Smooth muscle cell (in vitro differentiated cells): Measurements from ENCODE around the gene PLPP3. TPM values are rescaled to one million over a fixed set of nuclear protein-coding genes. Genes with fewer than 3 reads are reported as not detected.

Experiments used
- DNase-seq: peaks from one replicate; lab custom pipeline; 2025; ENCODE audit not compliant: unreplicated experiment; lab: John Stamatoyannopoulos, UW
- H2AFZ ChIP-seq: fragments of 200-600 bp; sonication (generic); 2 replicates; pipeline ENCODE4 v1.6.0; 2016; ENCODE audit warnings: antibody characterized with exemption, low read depth, mild to moderate bottlenecking
- H3F3A ChIP-seq: fragments of 200-600 bp; sonication (generic); 2 replicates; pipeline ENCODE4 v1.6.0; 2017; ENCODE audit warnings: antibody characterized with exemption, low read depth
- H3K27ac ChIP-seq: fragments of 200-600 bp; sonication (generic); 2 replicates; pipeline ENCODE4 v1.5.1; 2016; ENCODE audit warnings: low read depth, mild to moderate bottlenecking
- H3K27me3 ChIP-seq: fragments of 200-600 bp; sonication (generic); 2 replicates; pipeline ENCODE4 v1.6.1; 2016; ENCODE audit warnings: low read depth, mild to moderate bottlenecking
- H3K36me3 ChIP-seq: fragments of 200-600 bp; sonication (generic); 2 replicates; pipeline ENCODE4 v1.5.1; 2016; ENCODE audit warnings: low read depth
- H3K4me1 ChIP-seq: fragments of 200-600 bp; sonication (generic); 2 replicates; pipeline ENCODE4 v1.5.1; 2016; ENCODE audit warnings: low read depth
- H3K4me2 ChIP-seq: fragments of 200-600 bp; sonication (generic); 2 replicates; pipeline ENCODE4 v1.6.0; 2016; ENCODE audit warnings: mild to moderate bottlenecking
- H3K4me3 ChIP-seq: fragments of 200-600 bp; sonication (generic); 2 replicates; pipeline ENCODE4 v1.5.1; 2016; ENCODE audit warnings: mild to moderate bottlenecking
- H3K79me2 ChIP-seq: fragments of 200-600 bp; sonication (generic); 2 replicates; pipeline ENCODE4 v1.6.0; 2016; ENCODE audit warnings: low read depth, mild to moderate bottlenecking
- H3K9ac ChIP-seq: fragments of 200-600 bp; sonication (generic); 2 replicates; pipeline ENCODE4 v1.6.0; 2016; ENCODE audit warnings: low read depth
- H3K9me3 ChIP-seq: fragments of 200-600 bp; sonication (generic); replicated peaks from 2 replicates; pipeline ENCODE4 v1.5.1; 2016; ENCODE audit warnings: low read depth
- H4K20me1 ChIP-seq: fragments of 200-600 bp; sonication (generic); 2 replicates; pipeline ENCODE4 v1.6.0; 2016; ENCODE audit warnings: low read depth
- CTCF ChIP-seq: fragments of 200-600 bp; sonication (generic); IDR thresholded peaks from 2 replicates; pipeline ENCODE4 v1.5.1; 2017; ENCODE audit warnings: borderline replicate concordance, mild to moderate bottlenecking, antibody characterized with exemption; ENCODE audit not compliant: insufficient read depth, poor library complexity, severe bottlenecking
- whole genome bisulfite sequencing: methylation state at CpG from one replicate; pipeline ENCODE4 v1.1.7; 2016; ENCODE audit warnings: low lambda C conversion rate; 5-methylcytosine and 5-hydroxymethylcytosine counted together
- polyA plus RNA-seq: library from polyadenylated mRNA; unstranded; fragments of >200 nt; fragmentation: Nextera tagmentation; extraction: Ambion mirVana; gene quantifications from 2 replicates; pipeline ENCODE4 v1.2.1, GENCODE V29; 2016
- total RNA-seq: library from RNA; depleted of rRNA; stranded (reverse); fragments of >200 nt; gene quantifications from 2 replicates; pipeline ENCODE4 v1.2.3, GENCODE V29; 2014

Gene PLPP3
- total and polyA plus RNA-seq, 2 experiments from 2014 or later, result 56.9 to 81.5 TPM

GRCh38 chr1:56516539-56517252 lies 62.7 kb downstream of the PLPP3 start:
- DNase-seq, result no peak
- Histone ChIP-seq H3K9ac (peak overlapping the region; percentile 30), H3F3A (no peaks in the 10 kb centered on the region), H3K27ac (peak overlapping the region; percentile 90), H3K79me2 (peaks cover 14% of the 10 kb centered on the region), H2AFZ (no peak overlapping the region), H3K4me1 (no peaks in the 10 kb centered on the region), H3K4me3 (no peak overlapping the region), H4K20me1 (peaks cover 68% of the 10 kb centered on the region), H3K9me3 (no peaks in the 10 kb centered on the region), H3K27me3 (no peaks in the 10 kb centered on the region), H3K4me2 (peak overlapping the region; percentile 38), H3K36me3 (no peaks in the 10 kb centered on the region)
- 50% methylated on average over 7 of the region's 7 CpGs for WGBS
- no peak for TF ChIP-seq CTCF

DNA sequence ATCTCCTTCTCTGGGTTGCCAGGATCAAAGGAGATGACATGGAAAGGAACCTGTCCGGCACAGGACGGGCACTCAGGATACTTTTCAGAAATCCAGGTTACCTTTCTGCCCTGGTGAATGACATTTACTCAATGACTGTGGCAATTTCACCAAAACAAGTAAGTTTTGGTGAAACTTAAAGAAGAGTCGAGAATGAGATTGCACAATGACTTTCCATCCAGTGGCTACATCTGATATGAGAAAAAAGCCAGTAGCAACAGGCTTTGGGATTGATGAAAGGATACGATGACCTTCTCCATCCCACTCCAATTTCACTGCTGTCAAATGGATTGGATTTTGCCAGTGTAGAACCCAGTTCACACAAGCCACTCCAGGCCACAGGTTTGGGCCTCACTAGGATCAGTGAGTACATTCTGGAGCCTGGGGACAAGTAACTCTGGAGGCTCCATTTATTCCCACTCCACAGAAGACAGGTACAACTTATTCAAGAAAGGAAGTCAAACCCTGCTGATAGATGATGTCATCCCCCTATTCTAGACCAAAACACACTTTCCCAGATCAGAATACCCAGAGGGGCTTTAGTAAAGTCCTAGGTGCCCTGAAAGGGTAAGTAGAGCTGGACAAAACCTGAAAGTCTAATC lies 63.3 kb downstream of the PLPP3 start:
- H3K9me3 ChIP-seq, result no peaks in the 10 kb centered on the region
- no peaks in the 10 kb centered on the region for H3F3A ChIP-seq
- peaks cover 6% of the 10 kb centered on the region for H3K4me1 ChIP-seq
- peaks cover 14% of the 10 kb centered on the region for H3K79me2 ChIP-seq
- H3K36me3 ChIP-seq, result no peaks in the 10 kb centered on the region
- H2AFZ ChIP-seq, result no peak overlapping the region
- no peak for DNase-seq
- H3K4me2 ChIP-seq, result peak overlapping the region; percentile 38
- H3K27me3 ChIP-seq, result no peaks in the 10 kb centered on the region
- H3K9ac ChIP-seq, result no peak overlapping the region
- no peak for TF ChIP-seq CTCF
- peak overlapping the region; percentile 90 for H3K27ac ChIP-seq
- 91% methylated on average over 4 of the region's 4 CpGs for WGBS
- no peak overlapping the region for H3K4me3 ChIP-seq
- peaks cover 69% of the 10 kb centered on the region for H4K20me1 ChIP-seq

DNA sequence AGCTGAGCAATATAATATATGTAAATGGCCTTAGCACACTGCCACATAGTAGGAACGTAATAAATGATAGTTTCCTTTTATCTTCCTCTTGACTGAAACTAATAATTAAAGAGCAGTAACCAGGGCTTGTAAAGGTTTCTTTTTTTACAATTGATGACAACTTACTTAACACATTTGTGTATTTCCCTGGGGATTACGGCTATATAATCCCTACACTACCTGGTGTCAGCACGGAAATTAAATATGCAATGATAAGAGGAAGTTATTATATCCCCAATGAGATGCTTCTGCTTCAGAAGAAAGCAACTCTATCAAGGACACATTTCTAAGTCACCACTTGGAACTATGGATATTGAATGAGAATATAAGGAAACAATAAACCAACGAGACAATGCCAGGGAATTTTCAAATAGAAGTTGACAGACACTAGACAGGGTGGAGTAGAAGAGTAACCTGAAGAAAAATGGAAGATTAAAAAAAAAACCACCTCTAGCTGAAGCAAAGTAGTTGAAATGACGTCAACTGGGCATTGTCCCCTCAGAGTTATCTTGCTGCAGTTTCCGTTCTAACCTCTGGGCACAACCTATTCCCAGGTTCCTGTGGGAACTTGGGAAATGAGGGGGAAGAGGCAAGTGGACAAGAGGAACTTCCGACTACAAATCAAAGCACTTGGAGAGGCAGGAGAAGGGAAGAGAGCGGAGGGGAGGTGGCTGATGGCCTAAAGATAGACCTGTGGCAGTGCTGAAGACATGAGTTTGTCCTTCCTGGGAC lies 66.5 kb downstream of the PLPP3 start:
- Histone ChIP-seq H3K79me2 (peaks cover 20% of the 10 kb centered on the region), H3K9ac (no peak overlapping the region), H4K20me1 (peaks cover 77% of the 10 kb centered on the region), H3K4me1 (peaks cover 18% of the 10 kb centered on the region), H3K36me3 (no peaks in the 10 kb centered on the region), H3K4me2 (no peak overlapping the region), H2AFZ (no peak overlapping the region), H3K4me3 (no peak overlapping the region), H3K27me3 (no peaks in the 10 kb centered on the region), H3K9me3 (no peaks in the 10 kb centered on the region), H3K27ac (no peak overlapping the region), H3F3A (no peaks in the 10 kb centered on the region)
- DNase-seq, result no peak
- WGBS, result 91% methylated on average over 8 of the region's 8 CpGs
- no peak for TF ChIP-seq CTCF
